Pancreas (tissue), 10 donors: ENCODE data around the gene HBEGF. TPM values are rescaled to one million over a fixed set of nuclear protein-coding genes. Genes with fewer than 3 reads are reported as not detected.

Experiments used
- ATAC-seq, 4 donors: fragments of 200-7000 bp; cut with Tn5 transposase; one replicate each; pipeline versions ENCODE4 v1.8.0 to v1.9.1; 2020; ENCODE audit warnings: mild to moderate bottlenecking in 4 of 4, moderate library complexity in 4 of 4
- DNase-seq, 6 donors: peaks; one replicate each; pipeline ENCODE4 v3.0.0-alpha.2; 2020
- FAIRE-seq: peaks from 2 replicates; lab custom pipeline; 2012; peaks lifted over from hg19 to GRCh38; lab: Jason Lieb, UNC
- H3K27ac ChIP-seq, 4 donors: fragments of 200-600 bp; sonication (generic); 1 replicate in 3 of 4; 2 replicates in 1 of 4; pipeline versions ENCODE4 v1.5.0 to v1.8.0; 2020
- H3K27me3 ChIP-seq, 4 donors: fragments of 200-600 bp; one replicate each; pipeline ENCODE4 v1.8.0; 2021
- H3K36me3 ChIP-seq, 3 donors: fragments of 200-600 bp; sonication (generic) in 1 of 3; one replicate each; pipeline versions ENCODE4 v1.5.0 to v1.8.0; 2020 to 2021
- H3K4me1 ChIP-seq, 3 donors: fragments of 200-600 bp; one replicate each; pipeline ENCODE4 v1.8.0; 2021
- H3K4me3 ChIP-seq, 4 donors: fragments of 200-600 bp; sonication (generic) in 2 of 4; one replicate each; pipeline versions ENCODE4 v1.5.0 to v1.8.0; 2020 to 2021
- H3K9me3 ChIP-seq, 4 donors: fragments of 200-600 bp; one replicate each; pipeline ENCODE4 v1.8.0; 2021
- CTCF ChIP-seq, 4 donors: fragments of 200-600 bp; sonication (generic) in 3 of 4; IDR thresholded peaks; one replicate each; pipeline versions ENCODE4 v1.5.0 to v1.8.0; 2021; ENCODE audit warnings: antibody characterized with exemption in 4 of 4
- WGBS, 2 donors: extraction: QIAGEN DNeasy Blood & Tissue Kit; methylation state at CpG; one replicate each; pipeline ENCODE4 v1.1.7; 2013; 5-methylcytosine and 5-hydroxymethylcytosine counted together
- intact Hi-C, 3 donors: fragments of 100-400 bp; cut with DNase I; formaldehyde crosslinking; loops; one replicate each; pipeline versions ENCODE4 v1.11.1 to v1.14.2; 2022
- polyA plus RNA-seq, 2 donors: library from polyadenylated mRNA; stranded (reverse); fragments of 200-250 nt; gene quantifications; one replicate each; pipeline ENCODE4 v1.2.3, GENCODE V29; 2013
- total RNA-seq, 6 donors: library from RNA; stranded (reverse); fragmentation: NEBNext Ultra II Directional in 4 of 6; extraction: Animal tissue kit (Norgen Biotek cat#: 25700) in 4 of 6; gene quantifications; one replicate each; pipeline versions ENCODE4 v1.2.1 to v1.2.4, GENCODE V29; 2021 to 2023
- donor health status: healthy with polysubstance abuse.
- donor health status: DM: no; HTN: no; CAD: no; lungs with moderate emphysema.
- donor health status: DM: no; HTN: no; CAD: no.
- donor health status: control.
- donor health status: control.
- donor health status: Bipolar disorder and iron deficiency.
- donor health status: DM: yes; HTN: yes; CAD: no.
- donor health status: DM: no; HTN: no; CAD: no.
- donor health status: DM: no; HTN: no; CAD: no.
- donor health status: DM: yes; HTN: yes; CAD: no.

Gene HBEGF
- total and polyA plus RNA-seq, 8 donors = 0.97 to 5.0 (median 2.0) TPM

- DNase-seq = peak in 3 of 6 donors; percentile 40 to 59 (median 53)
- ATAC-seq = peak; percentile 61 to 81 (median 78)
- intact Hi-C loops = loop anchor here in 1 of 3 donors (5.0 kb wide), 1 partner anchor 104 kb away; no protein-coding TSS in a partner anchor
- Histone ChIP-seq H3K9me3 (no peaks in the 10 kb centered on the region), H3K4me3 (no peak overlapping the region), H3K27me3 (no peaks in the 10 kb centered on the region), H3K4me1 (peaks cover 0 to 7% (median 5%) of the 10 kb centered on the region in 3 donors), H3K27ac (no peak overlapping the region), H3K36me3 (no peaks in the 10 kb centered on the region)
- FAIRE-seq = peak; percentile 17
- 1 to 2% methylated on average over 5 of the region's 5 CpGs for WGBS, 2 donors
- TF ChIP-seq CTCF (IDR thresholded peaks at IDR 0.05) = peak; percentile 83 to 94 (median 90)
These were observed 5.4 kb upstream of the HBEGF start for GRCh38 chr5:140351609-140352334.

GRCh38 chr5:140349244-140349643 is 2.8 kb upstream of the HBEGF start:
- Histone ChIP-seq H3K36me3 (no peaks in the 10 kb centered on the region), H3K4me1 (peaks cover 0 to 16% (median 15%) of the 10 kb centered on the region in 3 donors), H3K4me3 (no peak overlapping the region), H3K27me3 (no peaks in the 10 kb centered on the region), H3K9me3 (no peaks in the 10 kb centered on the region), H3K27ac (no peak overlapping the region)
- no peak for TF ChIP-seq CTCF (IDR thresholded peaks at IDR 0.05)
- ATAC-seq (no peak), DNase-seq (no peak), FAIRE-seq (no peak)
- intact Hi-C loops = loop anchor here in 1 of 3 donors (5.0 kb wide), 2 partner anchors 107 to 177 kb away; no protein-coding TSS in a partner anchor
- WGBS, 2 donors = 77 to 93% methylated on average over 2 of the region's 2 CpGs

- Histone ChIP-seq H3K27me3 (no peaks in the 10 kb centered on the region), H3K9me3 (no peaks in the 10 kb centered on the region)
- intact Hi-C loops = loop anchor here in 1 of 3 donors (5.0 kb wide), 2 partner anchors 106 to 176 kb away; no protein-coding TSS in a partner anchor
These were observed 1.7 kb upstream of the HBEGF start for GRCh38 chr5:140348104-140348503.

GRCh38 chr5:140347360-140347759 is 957 bp upstream of the HBEGF start:
- FAIRE-seq (no peak), DNase-seq (no peak), ATAC-seq (no peak)
- Histone ChIP-seq H3K27ac (no peak overlapping the region), H3K27me3 (no peaks in the 10 kb centered on the region), H3K36me3 (no peaks in the 10 kb centered on the region), H3K4me3 (no peak overlapping the region), H3K9me3 (no peaks in the 10 kb centered on the region), H3K4me1 (peaks cover 0 to 18% (median 16%) of the 10 kb centered on the region in 3 donors)
- intact Hi-C loops = loop anchor here in 1 of 3 donors (5.0 kb wide), 2 partner anchors 105 to 175 kb away; no protein-coding TSS in a partner anchor
- TF ChIP-seq CTCF (IDR thresholded peaks at IDR 0.05) = no peak
- WGBS, 2 donors = 7 to 18% methylated on average over 2 of the region's 2 CpGs

More at GRCh38 chr5:140348104-140348503, 1.7 kb upstream of the HBEGF start:
- WGBS, 2 donors = 80 to 83% methylated on average over 4 of the region's 4 CpGs
- FAIRE-seq = no peak
- no peak overlapping the region for H3K27ac ChIP-seq
- no peak for ATAC-seq
- no peak overlapping the region for H3K4me3 ChIP-seq
- TF ChIP-seq CTCF (IDR thresholded peaks at IDR 0.05) = no peak
- H3K36me3 ChIP-seq = no peaks in the 10 kb centered on the region
- H3K4me1 ChIP-seq = peaks cover 0 to 18% (median 16%) of the 10 kb centered on the region in 3 donors
- no peak for DNase-seq
